Measurements from ENCODE around the gene PPP2R2C. TPM values are rescaled to one million over a fixed set of nuclear protein-coding genes. Genes with fewer than 3 reads are reported as not detected.

PPP2R2C gene
- total RNA-seq, 1 experiment from 2014 or later, result not detected

DNA sequence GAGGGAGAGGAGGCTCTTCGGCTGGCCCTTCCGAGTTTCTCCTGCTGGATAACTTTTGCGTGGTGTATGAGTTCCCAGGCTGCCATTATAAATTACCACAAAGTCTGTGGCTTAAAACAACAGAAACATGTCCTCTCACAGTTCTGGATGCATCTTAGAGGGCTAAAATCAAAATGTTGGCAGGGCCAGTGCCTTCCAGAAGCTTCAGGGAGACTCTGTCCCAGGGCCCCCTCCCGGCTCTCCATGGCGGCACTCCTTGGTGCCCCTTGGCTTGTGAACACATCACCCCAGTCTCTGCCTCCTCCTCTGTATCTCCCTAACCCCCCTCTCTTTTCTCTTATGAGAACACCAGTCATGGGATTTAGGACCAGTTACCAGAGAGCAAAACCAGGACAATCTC is 23.3 kb upstream of the PPP2R2C start:
- TF ChIP-seq, protein P1, sequence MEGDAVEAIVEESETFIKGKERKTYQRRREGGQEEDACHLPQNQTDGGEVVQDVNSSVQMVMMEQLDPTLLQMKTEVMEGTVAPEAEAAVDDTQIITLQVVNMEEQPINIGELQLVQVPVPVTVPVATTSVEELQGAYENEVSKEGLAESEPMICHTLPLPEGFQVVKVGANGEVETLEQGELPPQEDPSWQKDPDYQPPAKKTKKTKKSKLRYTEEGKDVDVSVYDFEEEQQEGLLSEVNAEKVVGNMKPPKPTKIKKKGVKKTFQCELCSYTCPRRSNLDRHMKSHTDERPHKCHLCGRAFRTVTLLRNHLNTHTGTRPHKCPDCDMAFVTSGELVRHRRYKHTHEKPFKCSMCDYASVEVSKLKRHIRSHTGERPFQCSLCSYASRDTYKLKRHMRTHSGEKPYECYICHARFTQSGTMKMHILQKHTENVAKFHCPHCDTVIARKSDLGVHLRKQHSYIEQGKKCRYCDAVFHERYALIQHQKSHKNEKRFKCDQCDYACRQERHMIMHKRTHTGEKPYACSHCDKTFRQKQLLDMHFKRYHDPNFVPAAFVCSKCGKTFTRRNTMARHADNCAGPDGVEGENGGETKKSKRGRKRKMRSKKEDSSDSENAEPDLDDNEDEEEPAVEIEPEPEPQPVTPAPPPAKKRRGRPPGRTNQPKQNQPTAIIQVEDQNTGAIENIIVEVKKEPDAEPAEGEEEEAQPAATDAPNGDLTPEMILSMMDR (IDR thresholded peaks at IDR 0.05; ENCODE audit: insufficient read depth in 1 of 2, low read depth in 1 of 2, low read length in 1 of 2, severe bottlenecking in 1 of 2, unreplicated experiment in 1 of 2), result no peak
- Histone ChIP-seq H3K4me3 (ENCODE audit: low read depth, low read length) (no peak overlapping the region), H3K4me1 (no peaks in the 10 kb centered on the region), H3K36me3 (ENCODE audit: control insufficient read depth, insufficient read depth, low read length) (no peaks in the 10 kb centered on the region), H3K27me3 (replicated peaks; ENCODE audit: control insufficient read depth, insufficient read depth, low read length) (no peaks in the 10 kb centered on the region; the same call in 1 of the 2 replicates), H3K9me3 (no peaks in the 10 kb centered on the region)
- no TSS peak for BruUV-seq (replicated peaks)
- CTCF ChIA-PET, result no interaction called here
- Mint-ChIP-seq H3K27ac (ENCODE audit: unreplicated experiment) (no peak overlapping the region), H3K4me1 (ENCODE audit: low read depth, unreplicated experiment) (no peaks in the 10 kb centered on the region), H3K27me3 (ENCODE audit: insufficient read depth, unreplicated experiment) (peaks cover 10% of the 10 kb centered on the region), H3K4me3 (ENCODE audit: unreplicated experiment) (no peak overlapping the region), H3K36me3 (ENCODE audit: insufficient read depth, unreplicated experiment) (no peaks in the 10 kb centered on the region), H3K9me3 (ENCODE audit: unreplicated experiment) (no peaks in the 10 kb centered on the region)
- intact Hi-C loops (cut with micrococcal nuclease; ENCODE audit: unreplicated experiment), result no loop called here
- POLR2A ChIA-PET, result no interaction called here
- no peak for DNase-seq

DNA sequence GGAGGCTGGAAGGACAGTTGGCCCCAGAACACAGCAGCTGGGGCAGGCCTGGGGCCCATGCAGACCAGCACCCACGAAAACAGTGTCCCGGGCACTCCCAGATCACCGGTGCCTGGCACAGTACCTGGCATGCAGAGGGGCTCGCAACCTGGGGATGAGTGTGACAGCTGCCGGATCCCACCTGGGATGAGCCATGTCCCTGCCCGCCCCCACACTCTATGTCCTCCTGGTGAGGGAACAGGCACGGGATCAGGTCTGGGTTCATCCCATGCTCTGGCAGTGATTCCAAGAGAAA is 22.8 kb upstream of the PPP2R2C start:
- BruUV-seq (replicated peaks), result no TSS peak
- CTCF ChIA-PET, result no interaction called here
- no peaks in the 10 kb centered on the region for H3K36me3 Mint-ChIP-seq (ENCODE audit: insufficient read depth, unreplicated experiment)

DNA sequence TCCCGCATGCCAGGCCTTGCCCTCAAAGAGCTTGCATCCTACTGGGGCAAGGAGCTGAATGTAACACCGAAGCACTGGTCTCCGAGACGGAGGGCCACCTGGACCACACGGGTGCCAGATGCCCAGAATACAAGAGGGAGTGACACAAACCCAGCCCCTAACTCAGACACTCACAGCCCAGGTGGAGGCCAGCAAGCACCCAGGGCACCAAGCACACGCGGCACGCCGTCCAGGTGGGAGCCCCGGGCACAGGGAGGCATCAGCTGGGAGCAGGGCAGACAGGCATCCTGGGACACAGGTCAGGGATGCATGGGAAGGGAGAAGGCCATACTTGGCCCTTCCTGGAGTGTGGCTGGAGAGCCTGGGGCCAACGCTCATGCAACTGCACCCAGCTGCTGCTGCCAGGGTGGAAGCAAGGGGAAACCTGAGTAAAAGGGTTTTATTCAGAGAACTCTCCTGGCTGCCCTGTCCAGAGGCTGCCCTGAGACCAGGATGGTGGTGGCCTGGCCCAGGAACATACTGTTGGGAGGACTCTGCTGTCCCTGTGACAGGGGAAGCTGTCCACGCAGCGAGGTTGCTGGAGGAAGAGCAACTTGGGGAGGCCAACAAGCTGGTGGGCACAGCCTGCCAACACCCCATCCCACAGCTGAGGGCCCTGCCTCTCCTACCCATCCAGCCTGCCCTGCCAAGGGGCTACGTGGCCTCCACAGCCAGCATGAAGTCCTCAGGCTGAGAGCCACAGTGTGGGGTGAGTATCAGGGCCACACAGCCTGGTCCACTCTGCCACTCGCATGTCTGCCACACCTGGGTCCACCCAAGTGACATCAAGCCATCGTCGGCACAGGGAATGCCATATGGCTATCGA is 22.2 kb upstream of the PPP2R2C start:
- Histone ChIP-seq H3K4me3 (ENCODE audit: low read depth, low read length) (no peak overlapping the region), H3K4me1 (no peaks in the 10 kb centered on the region), H3K27me3 (replicated peaks; ENCODE audit: control insufficient read depth, insufficient read depth, low read length) (no peaks in the 10 kb centered on the region; the same call in 1 of the 2 replicates), H3K9me3 (no peaks in the 10 kb centered on the region), H3K36me3 (ENCODE audit: control insufficient read depth, insufficient read depth, low read length) (no peaks in the 10 kb centered on the region)
- no peak overlapping the region for H3K27ac Mint-ChIP-seq (ENCODE audit: unreplicated experiment)
- POLR2A ChIA-PET, result no interaction called here
- CTCF ChIA-PET, result no interaction called here
- intact Hi-C loops (cut with micrococcal nuclease; ENCODE audit: unreplicated experiment), result no loop called here
- TF ChIP-seq, protein P1 (IDR thresholded peaks at IDR 0.05; ENCODE audit: insufficient read depth in 1 of 2, low read depth in 1 of 2, low read length in 1 of 2, severe bottlenecking in 1 of 2, unreplicated experiment in 1 of 2), result no peak
- no peaks in the 10 kb centered on the region for H3K9me3 Mint-ChIP-seq (ENCODE audit: unreplicated experiment)
- no TSS peak for BruUV-seq (replicated peaks)
- no peaks in the 10 kb centered on the region for H3K36me3 Mint-ChIP-seq (ENCODE audit: insufficient read depth, unreplicated experiment)
- no peak overlapping the region for H3K4me3 Mint-ChIP-seq (ENCODE audit: unreplicated experiment)
- H3K4me1 Mint-ChIP-seq (ENCODE audit: low read depth, unreplicated experiment), result no peaks in the 10 kb centered on the region
- H3K27me3 Mint-ChIP-seq (ENCODE audit: insufficient read depth, unreplicated experiment), result peaks cover 8% of the 10 kb centered on the region
- DNase-seq, result no peak

More for the DNA sequence above, 22.8 kb upstream of the PPP2R2C start:
- H3K36me3 ChIP-seq (ENCODE audit: control insufficient read depth, insufficient read depth, low read length), result no peaks in the 10 kb centered on the region
- TF ChIP-seq, protein P1 (IDR thresholded peaks at IDR 0.05; ENCODE audit: insufficient read depth in 1 of 2, low read depth in 1 of 2, low read length in 1 of 2, severe bottlenecking in 1 of 2, unreplicated experiment in 1 of 2), result no peak
- DNase-seq, result no peak
- POLR2A ChIA-PET, result no interaction called here
- H3K27ac Mint-ChIP-seq (ENCODE audit: unreplicated experiment), result no peak overlapping the region
- H3K27me3 Mint-ChIP-seq (ENCODE audit: insufficient read depth, unreplicated experiment), result peaks cover 10% of the 10 kb centered on the region
- H3K9me3 ChIP-seq, result no peaks in the 10 kb centered on the region
- H3K4me3 Mint-ChIP-seq (ENCODE audit: unreplicated experiment), result no peak overlapping the region
- no peaks in the 10 kb centered on the region for H3K9me3 Mint-ChIP-seq (ENCODE audit: unreplicated experiment)
- H3K4me1 ChIP-seq, result no peaks in the 10 kb centered on the region
- no peaks in the 10 kb centered on the region for H3K4me1 Mint-ChIP-seq (ENCODE audit: low read depth, unreplicated experiment)
- H3K4me3 ChIP-seq (ENCODE audit: low read depth, low read length), result no peak overlapping the region
- H3K27me3 ChIP-seq (replicated peaks; ENCODE audit: control insufficient read depth, insufficient read depth, low read length), result no peaks in the 10 kb centered on the region; the same call in 1 of the 2 replicates
- intact Hi-C loops (cut with micrococcal nuclease; ENCODE audit: unreplicated experiment), result no loop called here
